Measurements from ENCODE around the gene BTG1. TPM values are rescaled to one million over a fixed set of nuclear protein-coding genes. Genes with fewer than 3 reads are reported as not detected.

Gene BTG1
- total RNA-seq, 1 experiment from 2014 or later: 32.7 TPM

DNA sequence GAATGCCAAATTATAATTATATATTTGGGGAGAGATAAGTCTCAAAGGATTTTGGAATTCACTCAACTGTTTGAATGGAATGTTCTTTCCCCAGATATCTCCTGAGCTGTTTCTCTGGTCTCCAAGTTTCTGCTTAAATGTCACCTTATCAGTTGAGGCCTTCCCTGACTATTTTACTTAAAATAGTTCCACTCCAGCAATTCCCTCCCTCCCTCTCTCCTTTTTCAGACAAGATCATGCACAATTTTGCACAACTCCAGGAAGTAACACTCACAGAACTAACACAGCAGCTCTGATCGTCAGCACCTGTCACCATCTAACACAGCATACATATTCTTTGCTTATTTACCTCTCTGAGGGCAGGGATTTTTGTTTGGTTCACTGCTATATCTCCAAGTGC is 12.5 kb downstream of the BTG1 start:
- no peak overlapping the region for H2AFZ ChIP-seq (ENCODE audit: low read length)
- no peak overlapping the region for H3K4ac ChIP-seq (ENCODE audit: low read depth, low read length)
- H3T11ph ChIP-seq (ENCODE audit: low read length): no peak overlapping the region
- H2BK20ac ChIP-seq (ENCODE audit: low read depth, low read length, poor library complexity, severe bottlenecking): no peak overlapping the region
- H3K14ac ChIP-seq (ENCODE audit: insufficient read depth, low read length): no peak overlapping the region
- H3K4me2 ChIP-seq (ENCODE audit: insufficient read depth, insufficient read length, low read length): no peak overlapping the region
- no peak overlapping the region for H4K91ac ChIP-seq (ENCODE audit: insufficient read length, low read depth, low read length)
- H3K18ac ChIP-seq (ENCODE audit: insufficient read length, low read depth, low read length): no peak overlapping the region
- H2BK5ac ChIP-seq (ENCODE audit: insufficient read length, low read length): no peak overlapping the region
- H3K23ac ChIP-seq (ENCODE audit: insufficient read length, low read depth, low read length): no peak overlapping the region
- TF ChIP-seq, protein P1, sequence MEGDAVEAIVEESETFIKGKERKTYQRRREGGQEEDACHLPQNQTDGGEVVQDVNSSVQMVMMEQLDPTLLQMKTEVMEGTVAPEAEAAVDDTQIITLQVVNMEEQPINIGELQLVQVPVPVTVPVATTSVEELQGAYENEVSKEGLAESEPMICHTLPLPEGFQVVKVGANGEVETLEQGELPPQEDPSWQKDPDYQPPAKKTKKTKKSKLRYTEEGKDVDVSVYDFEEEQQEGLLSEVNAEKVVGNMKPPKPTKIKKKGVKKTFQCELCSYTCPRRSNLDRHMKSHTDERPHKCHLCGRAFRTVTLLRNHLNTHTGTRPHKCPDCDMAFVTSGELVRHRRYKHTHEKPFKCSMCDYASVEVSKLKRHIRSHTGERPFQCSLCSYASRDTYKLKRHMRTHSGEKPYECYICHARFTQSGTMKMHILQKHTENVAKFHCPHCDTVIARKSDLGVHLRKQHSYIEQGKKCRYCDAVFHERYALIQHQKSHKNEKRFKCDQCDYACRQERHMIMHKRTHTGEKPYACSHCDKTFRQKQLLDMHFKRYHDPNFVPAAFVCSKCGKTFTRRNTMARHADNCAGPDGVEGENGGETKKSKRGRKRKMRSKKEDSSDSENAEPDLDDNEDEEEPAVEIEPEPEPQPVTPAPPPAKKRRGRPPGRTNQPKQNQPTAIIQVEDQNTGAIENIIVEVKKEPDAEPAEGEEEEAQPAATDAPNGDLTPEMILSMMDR (conservative IDR thresholded peaks at IDR 0.05): no peak
- no peak overlapping the region for H3K4me3 Mint-ChIP-seq
- H2BK120ac ChIP-seq (ENCODE audit: low read depth, low read length, poor library complexity, severe bottlenecking): no peak overlapping the region
- H4K5ac ChIP-seq (ENCODE audit: insufficient read length, low read depth, low read length): no peak overlapping the region
- H2BK12ac ChIP-seq (ENCODE audit: insufficient read length, low read depth, low read length): no peak overlapping the region
- H3K56ac ChIP-seq (ENCODE audit: insufficient read length, low read depth, low read length): no peak overlapping the region
- no peak overlapping the region for H3K27ac ChIP-seq (ENCODE audit: insufficient read length, low read depth, low read length)
- no peaks in the 10 kb centered on the region for H3K79me1 ChIP-seq (ENCODE audit: insufficient read depth, low read depth, low read length, poor library complexity, severe bottlenecking)
- DNase-seq: no peak
- no peak overlapping the region for H2AK5ac ChIP-seq (ENCODE audit: insufficient read length, low read length)
- no peaks in the 10 kb centered on the region for H4K20me1 ChIP-seq (ENCODE audit: control insufficient read depth, insufficient read depth, insufficient read length)
- no peak overlapping the region for H4K8ac ChIP-seq (replicated peaks; ENCODE audit: insufficient read length, low read depth, low read length)
- H3K4me1 Mint-ChIP-seq: peaks cover 60 to 64% of the 10 kb centered on the region in 2 experiments
- no peak overlapping the region for H2BK15ac ChIP-seq (ENCODE audit: low read depth, low read length)
- H3K4me1 ChIP-seq (ENCODE audit: insufficient read depth, low read length): peaks cover 10% of the 10 kb centered on the region; the same call in 1 of the 2 replicates
- no peaks in the 10 kb centered on the region for H3K9me3 Mint-ChIP-seq
- H3K27ac Mint-ChIP-seq: peak overlapping the region; percentile 6 to 67 (median 19); a peak in 3 of 7 replicates
- WGBS (ENCODE audit: extremely low coverage, insufficient read length, low lambda C conversion rate): no CpG with 5 or more reads among the region's 1 CpG
- H3K23me2 ChIP-seq (ENCODE audit: insufficient read length, low read depth, low read length, poor library complexity, severe bottlenecking): no peaks in the 10 kb centered on the region
- H3K27me3 Mint-ChIP-seq (ENCODE audit: low read depth): no peaks in the 10 kb centered on the region
- H3K27me3 ChIP-seq (ENCODE audit: insufficient read depth, low read length): no peaks in the 10 kb centered on the region
- H3K9me3 ChIP-seq (ENCODE audit: control insufficient read depth, low read depth, low read length): no peaks in the 10 kb centered on the region
- no peak overlapping the region for H3K9ac ChIP-seq (ENCODE audit: extremely low read depth, insufficient read length, low read length)
- H3K79me2 ChIP-seq (ENCODE audit: insufficient read depth, low read length): peaks cover 22% of the 10 kb centered on the region; the same call in 1 of the 2 replicates
- peaks cover 7 to 18% (median 11%) of the 10 kb centered on the region in 3 experiments; a peak in 6 of 7 replicates for H3K36me3 Mint-ChIP-seq (ENCODE audit: insufficient read depth in 1 of 3, low read depth in 3 of 3)
